ENCODE measurements around the gene SFTPB. TPM values are rescaled to one million over a fixed set of nuclear protein-coding genes. Genes with fewer than 3 reads are reported as not detected.

Gene SFTPB
- polyA plus RNA-seq, 1 donor from 2014 or later: not detected

GRCh38 chr2:85702172-85702571 is 34.2 kb upstream of the SFTPB start:
- Histone ChIP-seq H3K9ac (ENCODE audit: low read length) (no peak overlapping the region), H3K9me3 (ENCODE audit: low read length) (no peaks in the 10 kb centered on the region), H3K4me2 (ENCODE audit: low read length) (no peak overlapping the region), H3K9me2 (ENCODE audit: insufficient read depth, low read length) (no peaks in the 10 kb centered on the region), H3K79me2 (replicated peaks; ENCODE audit: insufficient read depth, low read length) (no peaks in the 10 kb centered on the region), H2AFZ (ENCODE audit: low read depth, low read length) (no peak overlapping the region), H4K20me1 (ENCODE audit: insufficient read depth) (no peaks in the 10 kb centered on the region), H3K36me3 (ENCODE audit: insufficient read depth, low read length) (no peaks in the 10 kb centered on the region), H3K27ac (ENCODE audit: low read length) (no peak overlapping the region), H3F3A (ENCODE audit: insufficient read depth, low read length, poor library complexity, severe bottlenecking) (no peaks in the 10 kb centered on the region), H3K27me3 (ENCODE audit: insufficient read depth, low read depth, low read length) (no peaks in the 10 kb centered on the region), H3K4me3 (ENCODE audit: low read length) (no peak overlapping the region)
- TF ChIP-seq EZH2 (IDR thresholded peaks at IDR 0.05; ENCODE audit: borderline replicate concordance, insufficient read depth, low read length, poor library complexity, severe bottlenecking): no peak
- TF ChIP-seq RAD21 (conservative IDR thresholded peaks at IDR 0.05): no peak
- TF ChIP-seq SMC3 (conservative IDR thresholded peaks at IDR 0.05; ENCODE audit: poor library complexity): no peak
- no peak for TF ChIP-seq REST (IDR thresholded peaks at IDR 0.05; ENCODE audit: borderline replicate concordance)
- TF ChIP-seq TAF1 (IDR thresholded peaks at IDR 0.05; ENCODE audit: low read depth): no peak
- no peak for TF ChIP-seq POLR2AphosphoS5 (IDR thresholded peaks at IDR 0.05)
- no peak for TF ChIP-seq MXI1 (conservative IDR thresholded peaks at IDR 0.05; ENCODE audit: poor library complexity, severe bottlenecking)
- no peak for TF ChIP-seq EP300 (conservative IDR thresholded peaks at IDR 0.05; ENCODE audit: poor library complexity, severe bottlenecking)
- TF ChIP-seq, protein P1, sequence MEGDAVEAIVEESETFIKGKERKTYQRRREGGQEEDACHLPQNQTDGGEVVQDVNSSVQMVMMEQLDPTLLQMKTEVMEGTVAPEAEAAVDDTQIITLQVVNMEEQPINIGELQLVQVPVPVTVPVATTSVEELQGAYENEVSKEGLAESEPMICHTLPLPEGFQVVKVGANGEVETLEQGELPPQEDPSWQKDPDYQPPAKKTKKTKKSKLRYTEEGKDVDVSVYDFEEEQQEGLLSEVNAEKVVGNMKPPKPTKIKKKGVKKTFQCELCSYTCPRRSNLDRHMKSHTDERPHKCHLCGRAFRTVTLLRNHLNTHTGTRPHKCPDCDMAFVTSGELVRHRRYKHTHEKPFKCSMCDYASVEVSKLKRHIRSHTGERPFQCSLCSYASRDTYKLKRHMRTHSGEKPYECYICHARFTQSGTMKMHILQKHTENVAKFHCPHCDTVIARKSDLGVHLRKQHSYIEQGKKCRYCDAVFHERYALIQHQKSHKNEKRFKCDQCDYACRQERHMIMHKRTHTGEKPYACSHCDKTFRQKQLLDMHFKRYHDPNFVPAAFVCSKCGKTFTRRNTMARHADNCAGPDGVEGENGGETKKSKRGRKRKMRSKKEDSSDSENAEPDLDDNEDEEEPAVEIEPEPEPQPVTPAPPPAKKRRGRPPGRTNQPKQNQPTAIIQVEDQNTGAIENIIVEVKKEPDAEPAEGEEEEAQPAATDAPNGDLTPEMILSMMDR (IDR thresholded peaks at IDR 0.05; ENCODE audit: poor library complexity, severe bottlenecking): no peak

- H2AFZ ChIP-seq (ENCODE audit: low read depth, low read length): no peak overlapping the region
- H3K27ac ChIP-seq (ENCODE audit: low read length): no peak overlapping the region
These were observed 31.3 kb upstream of the SFTPB start for GRCh38 chr2:85699325-85699724.

More at GRCh38 chr2:85699325-85699724, 31.3 kb upstream of the SFTPB start:
- Histone ChIP-seq H4K20me1 (ENCODE audit: insufficient read depth) (no peaks in the 10 kb centered on the region), H3F3A (ENCODE audit: insufficient read depth, low read length, poor library complexity, severe bottlenecking) (no peaks in the 10 kb centered on the region), H3K36me3 (ENCODE audit: insufficient read depth, low read length) (no peaks in the 10 kb centered on the region), H3K79me2 (replicated peaks; ENCODE audit: insufficient read depth, low read length) (no peaks in the 10 kb centered on the region), H3K9me2 (ENCODE audit: insufficient read depth, low read length) (no peaks in the 10 kb centered on the region), H3K4me2 (ENCODE audit: low read length) (no peak overlapping the region), H3K9ac (ENCODE audit: low read length) (no peak overlapping the region), H3K9me3 (ENCODE audit: low read length) (no peaks in the 10 kb centered on the region), H3K27me3 (ENCODE audit: insufficient read depth, low read depth, low read length) (no peaks in the 10 kb centered on the region), H3K4me3 (ENCODE audit: low read length) (no peak overlapping the region)
- TF ChIP-seq MXI1 (conservative IDR thresholded peaks at IDR 0.05; ENCODE audit: poor library complexity, severe bottlenecking) (no peak), POLR2AphosphoS5 (IDR thresholded peaks at IDR 0.05) (no peak), RAD21 (conservative IDR thresholded peaks at IDR 0.05) (no peak), EP300 (conservative IDR thresholded peaks at IDR 0.05; ENCODE audit: poor library complexity, severe bottlenecking) (no peak)
